ENCODE measurements around the gene TIGD4.

GRCh38 chr4:152728343-152728742, 51.2 kb downstream of the TIGD4 start:
- no peak for TF ChIP-seq CTCF (IDR thresholded peaks at IDR 0.05)
- no peak for TF ChIP-seq POLR2A (IDR thresholded peaks at IDR 0.05)

Data from body of pancreas (tissue), 4 donors.